ENCODE measurements around the gene CYFIP2. TPM values are rescaled to one million over a fixed set of nuclear protein-coding genes. Genes with fewer than 3 reads are reported as not detected.
A peak's percentile ranks its signal among the peaks of the same experiment; 100 is the strongest.

CYFIP2 gene
- total RNA-seq (10 to 100 TPM; 20.3 to 50.8 (median 34.4) TPM), polyA plus RNA-seq (10 to 100 TPM; 23.5 to 28.5 TPM)
- long read RNA-seq, donor 1, full-length matches to known transcripts: 9 of 33 reads
- long read RNA-seq, donor 1, partial matches to known transcripts: 13 of 33 reads
- long read RNA-seq, donor 1, other reads (novel, unspliced or antisense): 11 of 33 reads
- long read RNA-seq, donor 2, full-length matches to known transcripts: 7 of 46 reads
- long read RNA-seq, donor 2, partial matches to known transcripts: 17 of 46 reads
- long read RNA-seq, donor 2, other reads (novel, unspliced or antisense): 22 of 46 reads
- long read RNA-seq, donor 3, full-length matches to known transcripts: 6 of 34 reads
- long read RNA-seq, donor 3, partial matches to known transcripts: 15 of 34 reads
- long read RNA-seq, donor 3, other reads (novel, unspliced or antisense): 13 of 34 reads

DNA sequence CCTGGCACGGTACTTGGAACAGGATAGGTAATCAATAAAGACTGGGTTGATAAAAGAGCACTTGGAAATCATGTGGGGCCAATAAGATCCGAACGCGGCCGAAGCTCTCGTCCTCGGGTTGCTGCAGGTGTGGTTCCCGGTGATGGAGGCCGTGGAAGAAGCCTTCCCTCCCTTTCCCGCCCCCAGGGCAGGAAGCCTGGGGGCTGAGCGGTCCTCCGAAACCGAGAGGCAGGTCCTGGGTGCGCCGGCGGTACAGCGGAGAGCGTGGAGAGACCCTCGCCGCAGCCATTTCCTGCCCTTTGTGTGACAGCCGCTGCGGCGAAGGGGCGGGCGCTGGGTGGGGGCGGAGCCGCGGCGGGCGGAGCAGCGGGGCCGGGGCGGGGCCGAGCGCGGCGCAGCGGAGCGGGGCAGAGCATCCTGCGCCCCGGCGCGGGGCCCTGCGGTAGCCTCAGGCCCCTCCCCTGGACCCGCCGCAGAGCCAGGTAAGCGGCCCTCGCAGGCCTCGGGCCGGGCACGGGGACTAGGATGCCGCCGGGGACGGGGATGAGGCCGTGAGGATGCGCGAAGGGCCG lies at the start of gene CYFIP2:
TSS of gene CYFIP2 (plus strand) at position 410 of the 572 bp plus-strand sequence. CDS start 19,239 bp downstream, outside the sequence.
- WGBS, 2 donors: 0 to 1% methylated on average over 47 to 58 of the region's 58 CpGs
- Histone ChIP-seq H3K27me3 (peaks cover 0 to 6% (median 0%) of the 10 kb centered on the region in 7 donors), H3K4me1 (peaks cover 0 to 61% (median 15%) of the 10 kb centered on the region in 9 donors), H3K4me3 (peak within 1 kb of the TSS; percentile 16 to 82 (median 68)), H3K27ac (peak within 1 kb of the TSS; percentile 43 to 90 (median 74)), H3K9me3 (no peaks in the 10 kb centered on the region), H3K36me3 (no peaks in the 10 kb centered on the region)
- intact Hi-C loops (cut with DNase I): loop anchor here in 3 of 10 donors (5.0 kb wide), 2 partner anchors 37 to 47 kb away; no protein-coding TSS in a partner anchor
- TF ChIP-seq, protein P1, sequence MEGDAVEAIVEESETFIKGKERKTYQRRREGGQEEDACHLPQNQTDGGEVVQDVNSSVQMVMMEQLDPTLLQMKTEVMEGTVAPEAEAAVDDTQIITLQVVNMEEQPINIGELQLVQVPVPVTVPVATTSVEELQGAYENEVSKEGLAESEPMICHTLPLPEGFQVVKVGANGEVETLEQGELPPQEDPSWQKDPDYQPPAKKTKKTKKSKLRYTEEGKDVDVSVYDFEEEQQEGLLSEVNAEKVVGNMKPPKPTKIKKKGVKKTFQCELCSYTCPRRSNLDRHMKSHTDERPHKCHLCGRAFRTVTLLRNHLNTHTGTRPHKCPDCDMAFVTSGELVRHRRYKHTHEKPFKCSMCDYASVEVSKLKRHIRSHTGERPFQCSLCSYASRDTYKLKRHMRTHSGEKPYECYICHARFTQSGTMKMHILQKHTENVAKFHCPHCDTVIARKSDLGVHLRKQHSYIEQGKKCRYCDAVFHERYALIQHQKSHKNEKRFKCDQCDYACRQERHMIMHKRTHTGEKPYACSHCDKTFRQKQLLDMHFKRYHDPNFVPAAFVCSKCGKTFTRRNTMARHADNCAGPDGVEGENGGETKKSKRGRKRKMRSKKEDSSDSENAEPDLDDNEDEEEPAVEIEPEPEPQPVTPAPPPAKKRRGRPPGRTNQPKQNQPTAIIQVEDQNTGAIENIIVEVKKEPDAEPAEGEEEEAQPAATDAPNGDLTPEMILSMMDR (IDR thresholded peaks at IDR 0.05): no peak
- peak; percentile 73 to 92 (median 80) for ATAC-seq
- DNase-seq: peak in 1 of 2 donors; percentile 70

DNA sequence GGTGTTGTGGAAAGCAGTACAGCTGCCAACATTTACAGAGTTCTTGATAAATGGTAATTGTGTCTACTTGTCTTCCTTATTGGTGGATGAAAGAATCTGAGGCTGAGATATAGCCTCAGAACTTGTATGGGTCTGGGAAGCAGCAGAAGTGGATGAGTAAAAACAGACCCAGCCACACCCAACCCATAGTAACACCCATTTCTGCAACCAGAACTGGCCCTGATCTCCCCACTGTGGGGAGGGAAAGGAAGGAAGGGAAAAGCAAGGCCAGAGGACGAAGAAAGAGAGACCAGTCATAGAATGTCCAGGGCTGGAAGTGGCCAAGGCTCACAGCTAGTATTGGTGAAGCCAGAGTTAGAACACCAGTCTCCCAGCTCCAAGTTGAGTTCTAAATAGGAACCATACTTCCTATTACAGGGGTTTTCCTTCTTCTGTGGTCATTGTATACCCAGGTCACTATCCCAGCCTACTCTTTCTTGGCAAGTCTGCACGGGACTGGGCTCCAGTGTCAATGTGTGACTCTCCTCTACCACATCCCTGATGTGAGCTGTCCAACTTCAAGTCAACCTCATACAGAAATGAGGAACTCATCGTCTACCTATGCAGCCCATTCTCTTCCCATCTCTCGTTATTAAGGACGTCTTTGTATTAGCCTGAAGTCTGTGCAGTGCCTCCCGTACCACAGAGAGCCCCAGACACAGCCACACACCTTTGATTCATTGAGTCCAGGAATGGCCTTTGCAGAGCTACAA lies 49.4 kb upstream of the CYFIP2 start:
- TF ChIP-seq, protein P1 (IDR thresholded peaks at IDR 0.05): no peak
- Histone ChIP-seq H3K36me3 (no peaks in the 10 kb centered on the region), H3K27me3 (peaks cover 0 to 3% (median 0%) of the 10 kb centered on the region in 7 donors), H3K27ac (peak overlapping the region in 1 of 10 donors; percentile 49), H3K4me1 (peaks cover 0 to 25% (median 0%) of the 10 kb centered on the region in 9 donors), H3K4me3 (no peak overlapping the region), H3K9me3 (no peaks in the 10 kb centered on the region)
- ATAC-seq (no peak), DNase-seq (no peak)
- WGBS, 2 donors: 84 to 85% methylated on average over 6 of the region's 6 CpGs
- intact Hi-C loops (cut with DNase I): no loop called here

DNA sequence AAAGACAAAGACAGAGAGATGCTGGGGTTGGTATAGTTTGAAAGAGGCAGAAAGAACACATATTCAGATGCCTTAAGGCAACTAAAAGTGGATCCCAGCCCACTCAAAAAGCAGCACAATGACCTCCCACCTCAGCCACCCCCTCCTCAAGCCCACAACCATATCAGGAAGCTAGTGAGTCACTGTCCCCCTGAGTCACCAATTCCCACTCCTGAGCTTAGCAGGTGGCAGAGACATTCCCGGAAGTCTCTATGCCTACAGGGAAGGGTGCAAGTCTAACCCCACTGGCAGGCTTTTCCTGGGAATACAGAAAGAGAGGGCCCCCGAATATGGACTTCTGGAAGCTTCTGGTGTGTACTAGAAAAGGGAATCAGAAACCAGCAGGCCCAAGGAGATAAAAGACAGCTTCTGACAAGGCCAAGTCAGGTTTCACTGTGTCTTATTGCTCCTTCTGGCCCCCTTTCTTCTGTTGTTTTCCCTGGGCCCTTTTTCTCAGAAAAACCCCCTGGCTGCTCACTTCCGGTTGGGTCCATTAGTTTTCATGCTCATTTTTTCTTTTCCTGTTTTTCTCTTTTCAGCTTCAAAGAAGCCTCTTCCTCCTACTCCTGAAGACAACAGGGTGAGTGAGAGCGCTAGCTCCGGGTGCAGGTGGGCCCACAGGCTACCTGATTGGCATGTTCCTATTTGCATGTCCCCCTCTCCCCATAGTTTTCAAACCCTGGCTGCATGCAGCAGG lies 48.5 kb upstream of the CYFIP2 start:
- Histone ChIP-seq H3K27me3 (peaks cover 0 to 2% (median 0%) of the 10 kb centered on the region in 7 donors), H3K36me3 (no peaks in the 10 kb centered on the region), H3K4me1 (peaks cover 0 to 31% (median 0%) of the 10 kb centered on the region in 9 donors), H3K4me3 (no peak overlapping the region), H3K27ac (peak overlapping the region in 1 of 10 donors; percentile 49), H3K9me3 (no peaks in the 10 kb centered on the region)
- ATAC-seq (no peak), DNase-seq (no peak)
- intact Hi-C loops (cut with DNase I): no loop called here
- TF ChIP-seq, protein P1 (IDR thresholded peaks at IDR 0.05): no peak
- WGBS, 2 donors: 43 to 58% methylated on average over 5 of the region's 5 CpGs

Measured in heart right ventricle (tissue), 16 donors.